OCI-LY1 (cell line): Measurements from ENCODE around the gene NEB.

Source experiments
- EZH2 ChIP-seq: fragments of 200-600 bp; sonication (generic), shearing (Covaris generic); IDR thresholded peaks from 2 replicates; pipeline ENCODE4 v1.8.0; 2017; ENCODE audit warnings: borderline replicate concordance, mixed run types, mild to moderate bottlenecking, antibody characterized with exemption, low read length, moderate library complexity, mixed read lengths
- TF ChIP-seq, protein P1 (sequence below): fragments of 200-600 bp; sonication (generic), shearing (Covaris generic); IDR thresholded peaks from 2 replicates; pipeline ENCODE4 v1.5.1; 2017; ENCODE audit warnings: mild to moderate bottlenecking, antibody characterized with exemption, low read length, moderate library complexity, mixed read lengths

GRCh38 chr2:151760139-151760650 is 25.9 kb upstream of the NEB start:
- TF ChIP-seq, protein P1, sequence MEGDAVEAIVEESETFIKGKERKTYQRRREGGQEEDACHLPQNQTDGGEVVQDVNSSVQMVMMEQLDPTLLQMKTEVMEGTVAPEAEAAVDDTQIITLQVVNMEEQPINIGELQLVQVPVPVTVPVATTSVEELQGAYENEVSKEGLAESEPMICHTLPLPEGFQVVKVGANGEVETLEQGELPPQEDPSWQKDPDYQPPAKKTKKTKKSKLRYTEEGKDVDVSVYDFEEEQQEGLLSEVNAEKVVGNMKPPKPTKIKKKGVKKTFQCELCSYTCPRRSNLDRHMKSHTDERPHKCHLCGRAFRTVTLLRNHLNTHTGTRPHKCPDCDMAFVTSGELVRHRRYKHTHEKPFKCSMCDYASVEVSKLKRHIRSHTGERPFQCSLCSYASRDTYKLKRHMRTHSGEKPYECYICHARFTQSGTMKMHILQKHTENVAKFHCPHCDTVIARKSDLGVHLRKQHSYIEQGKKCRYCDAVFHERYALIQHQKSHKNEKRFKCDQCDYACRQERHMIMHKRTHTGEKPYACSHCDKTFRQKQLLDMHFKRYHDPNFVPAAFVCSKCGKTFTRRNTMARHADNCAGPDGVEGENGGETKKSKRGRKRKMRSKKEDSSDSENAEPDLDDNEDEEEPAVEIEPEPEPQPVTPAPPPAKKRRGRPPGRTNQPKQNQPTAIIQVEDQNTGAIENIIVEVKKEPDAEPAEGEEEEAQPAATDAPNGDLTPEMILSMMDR: no peak
- TF ChIP-seq EZH2: no peak
